Measurements from ENCODE around the gene CLPTM1. TPM values are rescaled to one million over a fixed set of nuclear protein-coding genes. Genes with fewer than 3 reads are reported as not detected.

The CLPTM1 gene
- total and polyA plus RNA-seq, 2 donors (not counting 3 experiments of a cell fraction or from before 2014, with no cell fraction given) = 108 to 176 TPM

DNA sequence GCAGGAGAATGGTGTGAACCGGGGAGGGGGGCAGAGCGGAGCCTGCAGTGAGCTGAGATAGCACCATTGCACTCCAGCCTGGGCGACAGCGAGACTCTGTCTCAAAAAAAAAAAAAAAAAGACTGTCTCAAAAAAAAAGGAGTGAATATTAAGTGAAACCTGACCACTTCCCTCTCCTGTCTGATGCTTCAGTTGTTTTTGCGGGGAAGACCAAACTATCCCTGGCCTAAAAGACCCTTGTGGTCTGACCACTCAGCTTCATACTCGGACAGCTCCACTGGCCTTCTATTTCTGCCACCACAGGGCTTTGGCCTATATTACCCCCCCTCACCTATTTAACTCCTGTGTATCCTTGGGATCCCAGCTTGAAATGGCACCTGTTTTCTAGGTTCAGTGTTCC lies 85.9 kb downstream of the CLPTM1 start:
- no TSS peak for BruUV-seq (replicated peaks)
- H3K4me2 ChIP-seq (ENCODE audit: insufficient read depth, low read length) = no peak overlapping the region
- dilution Hi-C loops (cut with MboI; ENCODE audit: extremely low pct_ligation_motif_present, low sequenced_read_pairs) = no loop called here

More for the DNA sequence above, 85.9 kb downstream of the CLPTM1 start:
- H4K20me1 ChIP-seq (replicated peaks; ENCODE audit: control insufficient read depth, extremely low read depth, insufficient read depth, low read length) = peaks cover 3% of the 10 kb centered on the region
- H3K9me3 ChIP-seq (replicated peaks; ENCODE audit: control insufficient read depth, insufficient read depth, low read length) = no peaks in the 10 kb centered on the region
- no peaks in the 10 kb centered on the region for H3K27me3 ChIP-seq (ENCODE audit: control insufficient read depth in 2 of 2, insufficient read depth in 2 of 2, low read length in 2 of 2)
- H2AFZ ChIP-seq (ENCODE audit: low read depth, low read length) = no peak overlapping the region
- no peak overlapping the region for H3K4me3 ChIP-seq (replicated peaks in 1 of 3; ENCODE audit: insufficient read depth in 1 of 3, low read depth in 1 of 3, low read length in 3 of 3)
- intact Hi-C loops (cut with micrococcal nuclease) = no loop called here
- H3K79me2 ChIP-seq (ENCODE audit: control insufficient read depth, insufficient read depth, low read length) = peaks cover 55% of the 10 kb centered on the region
- no peaks in the 10 kb centered on the region for H3K9me1 ChIP-seq (replicated peaks; ENCODE audit: control insufficient read depth, extremely low read depth, insufficient read depth, low read length)
- POLR2A ChIA-PET = no interaction called here
- peaks cover 5 to 36% of the 10 kb centered on the region in 2 experiments for H3K36me3 ChIP-seq (ENCODE audit: control insufficient read depth in 2 of 2, extremely low read depth in 1 of 2, insufficient read depth in 2 of 2, low read length in 2 of 2)
- FAIRE-seq (no peak), DNase-seq (ENCODE audit: low read depth, low spot score) (no peak)
- TF ChIP-seq MYC (IDR thresholded peaks at IDR 0.05; ENCODE audit: low read depth, low read length) = no peak
- no peak overlapping the region for H3K27ac ChIP-seq (ENCODE audit: insufficient read depth, low read depth, low read length)
- CTCF ChIA-PET = interaction anchor here (0.7 to 1.4 kb wide), 2 partner anchors 19 to 49 kb away, joined by 3 to 7 read pairs; no protein-coding TSS in a partner anchor
- no peak overlapping the region for H3K9ac ChIP-seq (replicated peaks; ENCODE audit: extremely low read depth, insufficient read depth, low read length)
- peaks cover 11% of the 10 kb centered on the region for H3K4me1 ChIP-seq (ENCODE audit: control insufficient read depth, extremely low read depth, insufficient read depth, low read length)

Other genes starting within 250 kb of the CLPTM1 start
- 24.0 and 26.9 TPM in 2 replicates for gene BCL3, start 206.7 kb upstream of the CLPTM1 start, total RNA-seq
- gene BCL3, start 206.7 kb upstream of the CLPTM1 start, polyA plus RNA-seq = 11.0 and 15.3 TPM in 2 replicates
- gene CBLC, start 177.5 kb upstream of the CLPTM1 start, total RNA-seq = not detected in 2 replicates
- gene CBLC, start 177.5 kb upstream of the CLPTM1 start, polyA plus RNA-seq = 0.04 and 0.08 TPM in 2 replicates
- gene BCAM, start 146.3 kb upstream of the CLPTM1 start, total RNA-seq = 28.5 and 29.0 TPM in 2 replicates
- gene BCAM, start 146.3 kb upstream of the CLPTM1 start, polyA plus RNA-seq = 23.9 and 32.5 TPM in 2 replicates
- 205 and 211 TPM in 2 replicates for gene NECTIN2, start 109.1 kb upstream of the CLPTM1 start, total RNA-seq
- gene NECTIN2, start 109.1 kb upstream of the CLPTM1 start, polyA plus RNA-seq = 238 and 262 TPM in 2 replicates
- gene TOMM40, start 64.1 kb upstream of the CLPTM1 start, total RNA-seq = 90.7 and 101 TPM in 2 replicates
- gene TOMM40, start 64.1 kb upstream of the CLPTM1 start, polyA plus RNA-seq = 70.2 and 71.8 TPM in 2 replicates
- gene APOE, start 49.6 kb upstream of the CLPTM1 start, total RNA-seq = 1.5 and 3.3 TPM in 2 replicates
- 6.2 and 6.9 TPM in 2 replicates for gene APOE, start 49.6 kb upstream of the CLPTM1 start, polyA plus RNA-seq
- gene APOC1, start 40.8 kb upstream of the CLPTM1 start, total RNA-seq = 5.0 and 11.4 TPM in 2 replicates
- gene APOC1, start 40.8 kb upstream of the CLPTM1 start, polyA plus RNA-seq = 15.0 and 18.5 TPM in 2 replicates
- not detected in 2 replicates for gene APOC4, start 13.1 kb upstream of the CLPTM1 start, total RNA-seq
- gene APOC4, start 13.1 kb upstream of the CLPTM1 start, polyA plus RNA-seq = not detected in 2 replicates
- gene APOC2, start 9.3 kb upstream of the CLPTM1 start, total RNA-seq = not detected in 2 replicates
- not detected in 2 replicates for gene APOC2, start 9.3 kb upstream of the CLPTM1 start, polyA plus RNA-seq
- gene RELB, start 46.1 kb downstream of the CLPTM1 start, total RNA-seq = 10.5 and 13.2 TPM in 2 replicates
- 14.4 and 19.8 TPM in 2 replicates for gene RELB, start 46.1 kb downstream of the CLPTM1 start, polyA plus RNA-seq
- gene CLASRP, start 83.7 kb downstream of the CLPTM1 start, total RNA-seq = 70.7 and 77.0 TPM in 2 replicates
- gene CLASRP, start 83.7 kb downstream of the CLPTM1 start, polyA plus RNA-seq = 30.5 and 40.7 TPM in 2 replicates
- gene ZNF296, start 121.1 kb downstream of the CLPTM1 start, total RNA-seq = 1.8 and 2.1 TPM in 2 replicates
- 0.35 and 0.46 TPM in 2 replicates for gene ZNF296, start 121.1 kb downstream of the CLPTM1 start, polyA plus RNA-seq
- 30.3 and 34.2 TPM in 2 replicates for gene GEMIN7, start 123.9 kb downstream of the CLPTM1 start, total RNA-seq
- 53.7 and 55.6 TPM in 2 replicates for gene GEMIN7, start 123.9 kb downstream of the CLPTM1 start, polyA plus RNA-seq
- gene PPP1R37, start 137.8 kb downstream of the CLPTM1 start, total RNA-seq = 27.1 and 28.5 TPM in 2 replicates
- 16.2 and 18.6 TPM in 2 replicates for gene PPP1R37, start 137.8 kb downstream of the CLPTM1 start, polyA plus RNA-seq
- not detected in 2 replicates for gene NKPD1, start 205.6 kb downstream of the CLPTM1 start, total RNA-seq
- 0.04 and 0.05 TPM in 2 replicates for gene NKPD1, start 205.6 kb downstream of the CLPTM1 start, polyA plus RNA-seq
- gene TRAPPC6A, start 222.9 kb downstream of the CLPTM1 start, total RNA-seq = 12.6 and 18.1 TPM in 2 replicates
- 45.4 and 46.6 TPM in 2 replicates for gene TRAPPC6A, start 222.9 kb downstream of the CLPTM1 start, polyA plus RNA-seq
- 11.7 and 17.4 TPM in 2 replicates for gene BLOC1S3, start 223.4 kb downstream of the CLPTM1 start, total RNA-seq
- 13.6 and 13.8 TPM in 2 replicates for gene BLOC1S3, start 223.4 kb downstream of the CLPTM1 start, polyA plus RNA-seq

All from endothelial cell of umbilical vein (primary cell).